Activated CD4-positive, alpha-beta T cell treated with anti-CD3 and anti-CD28 coated beads for 1 hour (primary cell): ENCODE data around the gene CACNA2D4.

Source experiments
- DNase-seq: peaks from one replicate; pipeline ENCODE4 v3.0.0-alpha.2; 2020

Gene CACNA2D4

DNA sequence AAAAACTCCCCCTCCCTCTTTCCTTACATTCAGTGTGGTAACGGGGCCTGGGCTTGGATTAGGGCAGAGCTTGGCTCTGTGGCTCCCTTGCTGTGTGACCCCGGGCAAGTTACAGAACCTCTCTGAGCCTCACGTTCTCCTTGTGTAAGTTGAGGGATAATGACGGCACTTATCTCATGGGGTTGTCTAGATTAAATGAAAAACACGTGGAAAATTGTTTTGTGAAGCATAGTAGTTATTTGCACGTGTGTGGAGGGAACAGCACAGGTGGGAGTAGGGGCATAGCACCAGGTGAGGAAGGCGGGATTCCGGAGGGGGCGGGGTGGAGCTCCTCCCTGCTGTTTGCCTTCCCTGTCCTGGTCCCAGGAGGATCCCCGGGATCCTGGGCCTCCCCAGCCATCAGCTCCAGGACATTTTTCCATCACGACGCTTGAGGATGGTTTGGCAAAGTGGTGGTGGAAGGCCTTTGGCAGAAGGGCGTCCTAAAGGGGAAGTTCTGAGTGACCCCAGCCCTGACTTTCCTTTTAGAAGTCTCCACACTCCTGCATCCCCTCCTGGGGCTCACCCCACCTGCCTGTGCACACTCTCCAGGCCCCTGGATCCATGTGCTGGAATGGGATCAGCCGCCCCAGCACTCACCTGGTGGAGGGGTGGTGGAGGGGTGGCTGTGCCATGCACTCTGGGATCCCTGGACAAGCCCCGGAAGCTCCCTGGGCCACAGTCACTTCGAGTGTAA is 75.4 kb downstream of the CACNA2D4 start:
- DNase-seq: no peak

DNA sequence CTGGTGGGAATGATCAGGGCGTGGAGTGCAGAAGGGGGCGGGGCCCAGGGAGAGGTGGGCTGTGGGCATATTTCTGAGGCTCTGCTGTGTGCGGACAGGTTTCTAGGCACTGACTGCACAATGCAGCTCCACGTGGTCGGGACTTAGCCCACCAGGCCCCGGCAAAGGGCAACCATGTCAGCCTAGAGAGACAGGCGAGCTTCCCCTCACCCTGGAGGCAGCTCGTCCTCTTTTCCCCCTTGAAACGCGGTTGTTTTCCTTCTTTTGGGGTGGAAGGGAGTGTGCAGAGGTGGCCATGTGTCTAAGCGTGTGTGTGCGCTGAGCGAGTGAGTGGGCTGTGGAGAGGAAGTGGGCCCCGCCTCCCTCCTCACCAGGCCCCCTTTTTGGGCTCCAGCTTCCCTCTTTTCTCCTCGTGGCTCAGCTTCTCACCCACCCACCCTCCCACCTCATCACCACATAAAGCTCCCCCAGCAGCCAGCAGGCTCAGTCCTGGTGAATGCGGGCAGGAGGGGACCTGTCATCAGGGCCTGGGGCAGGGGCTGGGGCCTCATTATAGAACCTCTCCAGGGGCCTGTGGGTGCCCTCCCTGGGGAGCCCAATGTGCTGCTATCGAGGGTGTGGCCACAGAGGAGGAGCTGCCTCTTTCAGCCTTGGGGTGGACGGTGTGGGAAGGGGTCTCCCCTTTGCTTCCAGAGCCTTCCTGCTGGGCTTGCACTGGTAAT is 76.1 kb downstream of the CACNA2D4 start:
- DNase-seq: no peak

DNA sequence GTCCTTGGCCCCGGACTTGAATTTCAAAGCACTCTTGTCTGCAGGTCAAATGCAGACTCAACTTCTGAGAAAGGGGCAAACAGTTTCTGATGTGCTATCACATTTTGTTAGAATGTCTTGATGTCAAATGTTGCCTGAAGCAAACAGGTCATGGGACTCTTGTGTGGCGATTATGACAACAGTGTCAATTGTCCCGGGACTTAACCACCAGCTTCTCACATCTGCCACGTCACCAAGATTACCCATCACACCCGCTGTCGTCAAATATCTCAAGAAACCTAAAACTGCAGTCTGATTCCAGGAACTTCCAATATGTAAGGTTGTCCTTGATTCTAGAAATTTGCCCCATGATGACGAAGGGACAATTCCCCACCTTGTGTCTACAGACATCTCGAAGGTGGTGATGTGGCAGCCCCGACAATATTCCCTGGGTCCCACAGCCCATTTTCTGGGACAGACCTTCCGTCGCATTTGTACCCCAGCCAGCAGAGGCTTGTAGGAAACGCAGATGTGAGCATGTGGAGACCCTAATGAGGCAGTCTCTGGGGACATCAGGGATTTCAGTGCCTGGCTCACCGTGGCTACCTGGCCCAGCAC is 76.8 kb downstream of the CACNA2D4 start:
- DNase-seq: no peak

DNA sequence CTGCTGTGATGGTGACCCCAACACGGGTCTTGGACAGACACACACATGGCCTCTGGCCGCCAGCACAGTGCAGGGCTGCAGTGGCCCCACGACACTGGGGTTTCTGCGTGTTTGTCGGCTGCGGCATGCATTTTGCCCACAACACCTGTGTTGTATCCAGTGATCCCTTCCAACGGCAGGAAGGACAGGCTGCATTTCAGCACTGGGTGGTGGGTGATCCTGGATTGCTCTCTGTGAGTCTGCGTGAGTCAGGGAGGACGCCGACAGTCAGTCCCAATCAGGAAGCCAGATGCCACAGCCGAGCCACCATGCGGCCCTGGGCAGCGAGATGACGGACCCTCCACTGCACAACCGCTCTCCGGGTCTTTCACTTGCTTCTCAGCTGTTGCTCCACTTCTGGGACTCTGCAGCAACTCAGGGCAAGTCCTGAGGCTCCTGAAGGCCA is 77.4 kb downstream of the CACNA2D4 start:
- DNase-seq: no peak

DNA sequence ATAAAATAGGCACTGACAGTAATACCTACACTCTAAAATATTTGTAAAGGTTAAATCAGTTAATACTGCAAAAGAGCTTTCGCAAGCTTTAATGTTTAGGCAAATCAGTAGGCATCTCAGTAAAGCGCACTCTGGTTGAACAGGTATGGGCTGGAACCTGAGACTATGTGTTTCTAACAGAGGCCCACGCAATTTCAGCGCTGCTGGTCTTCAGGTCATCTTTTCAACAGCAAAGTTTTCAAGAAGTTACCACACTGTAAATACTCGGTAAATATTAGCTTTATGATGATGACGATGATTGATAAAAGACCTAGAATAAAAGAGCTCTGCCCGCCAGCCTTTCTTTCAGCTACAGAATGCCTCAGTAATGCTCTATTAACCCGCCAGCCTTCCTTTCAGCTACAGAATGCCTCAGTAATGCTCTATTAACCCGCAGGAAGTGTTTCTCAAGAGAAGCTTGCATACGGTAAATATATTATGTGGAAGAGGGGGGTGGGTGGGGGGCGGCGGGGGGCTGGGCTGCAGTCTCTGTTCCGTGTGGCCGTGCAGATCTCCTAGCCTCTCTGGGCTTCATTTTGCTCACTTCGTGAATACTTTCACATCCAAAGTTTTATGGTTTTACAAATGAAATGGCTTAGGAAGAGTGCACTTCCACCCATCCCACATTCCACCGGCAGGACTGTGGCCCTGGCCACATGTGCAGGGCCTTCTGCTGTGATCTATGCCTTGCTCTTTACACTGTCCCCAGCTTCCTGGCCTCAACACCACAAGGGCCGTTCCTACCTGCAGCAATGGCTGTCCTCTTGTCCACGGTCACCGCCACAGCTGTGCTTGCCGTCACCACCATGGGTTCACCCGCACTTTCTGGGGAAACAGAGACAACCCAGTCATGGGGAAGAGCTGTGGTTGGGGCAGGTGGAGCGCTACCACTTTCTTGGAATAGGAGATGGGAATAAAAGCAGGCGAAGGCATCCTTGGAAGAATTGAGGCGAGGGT is 78.2 kb downstream of the CACNA2D4 start:
- no peak for DNase-seq

DNA sequence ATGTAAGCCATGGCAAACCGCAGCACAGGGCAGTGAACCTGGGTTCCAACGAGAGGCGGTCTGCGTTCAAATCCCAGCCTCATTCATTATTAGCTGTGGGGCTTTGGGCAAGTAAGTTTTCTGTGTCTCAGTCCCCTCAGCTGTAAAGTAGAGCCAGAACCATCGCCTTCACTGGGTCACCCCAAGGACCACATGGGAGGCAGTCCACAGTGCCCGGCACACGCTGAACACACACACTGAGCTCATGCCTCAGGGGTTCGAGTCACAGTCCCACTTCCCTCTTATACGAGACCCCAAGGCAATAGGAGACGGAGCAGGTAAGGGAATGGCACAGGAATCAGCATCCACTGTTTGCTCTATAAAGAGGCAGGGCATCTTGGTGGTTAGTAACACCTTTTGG is 79.0 kb downstream of the CACNA2D4 start:
- DNase-seq: no peak

DNA sequence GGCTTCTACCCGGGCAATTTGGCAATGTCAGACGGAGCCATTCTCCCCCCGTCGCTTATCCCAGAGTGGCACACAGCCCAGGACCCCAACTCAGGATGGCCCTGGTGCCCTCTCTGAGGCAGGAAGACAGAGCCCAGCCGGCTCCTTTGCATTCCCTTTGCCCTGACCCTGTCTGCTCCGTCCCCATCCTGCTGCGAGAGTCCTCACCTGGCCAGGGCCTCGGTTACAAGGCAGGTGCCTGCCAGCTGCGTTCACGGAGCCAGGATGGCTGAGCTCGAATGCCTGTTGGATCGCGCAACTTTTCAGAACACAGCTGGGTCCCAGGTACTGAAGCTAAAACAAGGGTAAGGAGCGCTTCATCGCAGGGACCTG is 79.5 kb downstream of the CACNA2D4 start:
- no peak for DNase-seq

DNA sequence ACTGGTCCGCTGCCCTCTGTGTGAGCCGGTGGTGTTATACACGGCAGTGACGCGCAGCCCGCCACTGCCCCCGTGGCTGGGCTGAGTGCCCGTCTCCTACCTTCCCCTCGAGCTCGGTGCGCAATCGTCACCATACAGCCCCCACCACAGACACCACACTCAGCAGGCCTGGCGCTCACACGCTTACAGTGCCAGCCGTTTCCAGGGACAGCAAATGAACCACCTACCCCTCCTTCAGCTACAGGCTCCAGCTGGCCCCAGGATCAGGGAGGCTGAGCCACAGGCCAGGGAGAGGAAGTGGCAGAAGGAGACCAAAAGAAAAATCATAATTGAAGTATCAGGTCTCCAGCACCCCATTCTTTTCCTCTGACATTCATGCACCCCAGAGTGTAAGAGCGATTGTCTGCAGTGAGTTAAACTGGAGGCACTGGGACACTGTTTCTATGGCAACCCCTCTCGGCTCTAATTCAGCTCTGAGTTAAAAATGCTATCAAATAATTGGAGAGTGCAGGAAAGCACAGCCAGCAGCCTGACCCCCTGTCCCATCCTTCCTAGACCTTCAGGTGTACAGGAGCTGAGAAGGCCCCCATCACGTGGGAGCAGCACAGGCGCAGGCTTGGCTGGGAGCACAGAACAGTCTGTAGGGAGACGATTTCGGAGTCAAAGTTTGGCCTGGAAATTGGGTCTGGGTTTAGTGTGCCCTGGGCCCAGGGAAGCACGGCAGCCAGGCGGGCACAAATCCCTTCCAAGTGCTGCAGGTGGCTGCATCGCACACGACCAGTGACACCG is 80.1 kb downstream of the CACNA2D4 start:
- DNase-seq: no peak

DNA sequence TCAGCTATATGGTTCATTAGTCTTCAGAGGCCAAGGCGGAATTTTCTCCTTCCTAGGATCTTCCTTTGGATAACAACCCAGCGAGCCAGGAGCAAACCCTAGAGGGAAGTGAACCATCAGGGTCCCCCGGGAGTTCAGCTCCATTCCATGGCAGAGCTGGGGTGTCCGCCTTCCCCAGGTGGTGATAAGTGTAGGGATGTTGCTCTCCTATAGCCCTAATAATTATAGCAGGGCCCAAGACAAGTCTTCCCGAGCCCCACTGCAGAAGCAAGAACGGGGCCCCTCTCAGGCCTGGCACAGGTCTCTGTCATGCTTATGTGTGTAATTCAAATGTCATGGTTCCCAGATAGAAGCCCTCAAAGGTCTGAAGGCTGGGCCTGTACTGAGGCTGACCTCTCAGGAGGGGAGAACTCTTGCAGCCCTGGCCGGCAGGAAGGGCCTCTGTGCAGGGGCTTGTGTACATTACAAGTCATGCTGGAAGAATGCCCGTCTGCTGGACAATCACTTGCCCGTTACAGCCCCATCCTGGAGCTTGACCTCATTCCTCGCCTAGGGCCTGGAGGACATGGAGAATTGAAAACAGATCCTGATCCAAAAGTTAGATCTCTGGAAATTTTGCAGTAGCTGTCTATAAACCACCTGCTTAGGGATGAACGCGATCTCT is 80.8 kb downstream of the CACNA2D4 start:
- DNase-seq: no peak

DNA sequence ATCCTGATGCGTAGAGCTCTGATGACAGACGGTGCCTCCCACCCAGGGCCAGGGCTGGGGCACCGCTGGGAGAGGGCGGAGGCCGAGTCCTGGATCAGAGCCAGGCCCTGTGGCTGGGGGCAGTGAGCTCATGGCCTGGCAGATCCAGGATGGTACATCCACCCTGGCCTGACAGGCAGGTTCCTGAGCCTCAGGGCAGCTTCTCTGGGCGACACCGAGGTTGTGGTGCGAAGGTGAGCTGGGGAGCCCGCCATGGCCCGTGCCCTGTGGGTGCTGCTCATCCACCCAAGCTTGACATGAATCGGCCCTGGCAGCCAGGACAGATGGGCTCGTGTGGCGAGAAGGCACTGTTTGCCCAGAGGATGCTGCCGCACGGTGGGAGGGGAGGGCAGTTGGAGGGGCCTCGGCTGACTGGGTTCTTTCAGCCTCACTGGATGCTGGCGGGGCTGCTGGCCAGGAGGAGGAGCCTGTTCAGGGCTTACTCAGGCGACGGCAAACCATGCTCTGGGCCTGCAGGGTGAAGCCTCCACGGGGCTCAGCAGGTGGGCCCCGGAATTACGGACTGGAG is 81.5 kb downstream of the CACNA2D4 start:
- no peak for DNase-seq

DNA sequence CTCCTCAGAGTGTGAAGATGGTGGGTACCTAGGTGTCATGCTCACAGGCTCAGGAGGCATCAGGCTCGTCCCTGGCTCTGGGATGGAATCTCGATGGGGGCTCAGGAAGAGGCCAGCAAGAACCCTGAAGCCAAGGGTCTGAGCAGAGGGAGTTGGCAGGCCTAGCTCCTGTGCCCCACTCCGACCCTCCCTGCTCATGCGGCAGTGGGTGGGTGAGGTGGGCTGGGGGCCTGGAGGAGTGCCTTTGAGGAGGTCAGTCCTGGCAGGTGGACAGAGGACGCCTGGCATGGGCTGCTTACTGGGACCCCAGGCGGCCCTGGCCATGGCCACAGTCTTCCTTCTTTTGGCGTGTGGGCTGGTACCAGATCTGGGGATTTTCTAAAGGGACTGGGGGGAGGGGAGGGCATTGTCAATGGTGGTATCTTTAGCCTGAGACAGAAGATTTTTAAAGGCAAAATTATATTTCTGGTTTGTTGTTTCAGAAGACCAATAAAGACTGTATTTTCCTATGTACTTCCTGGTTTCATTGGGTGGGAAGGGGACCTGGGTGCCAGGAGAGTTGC is 82.1 kb downstream of the CACNA2D4 start:
- DNase-seq: no peak

DNA sequence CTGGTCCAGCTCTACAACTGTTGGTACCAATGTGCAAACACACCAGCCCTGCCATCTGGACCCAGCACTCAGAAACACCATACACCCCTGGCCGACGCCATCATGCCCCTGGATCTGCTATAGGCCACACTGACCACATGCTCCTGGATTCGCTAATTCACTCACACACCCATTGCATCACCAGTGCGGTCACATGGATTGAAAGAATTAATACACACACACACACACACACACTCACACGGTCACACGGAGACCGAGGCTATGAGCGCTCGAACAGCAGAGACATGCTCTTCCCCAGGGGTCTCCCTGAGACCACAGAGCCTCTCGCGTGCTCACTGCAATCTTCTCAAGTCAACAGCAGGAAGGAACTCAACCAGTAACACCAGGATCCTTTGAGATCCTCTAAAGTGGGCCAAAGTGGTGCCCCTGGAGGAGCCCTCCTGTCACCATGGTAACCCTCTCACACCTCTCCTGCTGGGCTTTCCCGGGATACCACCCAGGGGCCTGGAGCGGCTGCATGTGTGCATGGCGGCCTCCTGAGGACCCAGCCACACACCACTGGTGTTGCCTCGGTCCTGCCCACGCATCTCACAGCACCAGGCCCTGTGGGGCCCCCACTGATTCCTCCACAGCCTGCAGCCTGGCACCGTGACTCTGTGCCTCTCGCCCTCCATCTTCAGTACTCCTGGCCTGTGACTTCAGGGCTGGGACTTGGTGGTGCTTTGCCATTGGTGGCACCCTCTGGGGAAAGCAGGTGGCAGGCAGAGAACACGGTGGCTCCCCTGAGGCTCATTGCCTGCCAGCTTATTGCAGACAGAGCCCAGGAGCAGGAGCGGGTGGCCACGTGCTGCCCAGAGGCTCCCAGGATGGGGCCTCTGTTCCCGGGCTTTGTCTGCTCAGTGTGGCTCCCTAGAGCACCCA is 83.0 kb downstream of the CACNA2D4 start:
- DNase-seq: no peak

DNA sequence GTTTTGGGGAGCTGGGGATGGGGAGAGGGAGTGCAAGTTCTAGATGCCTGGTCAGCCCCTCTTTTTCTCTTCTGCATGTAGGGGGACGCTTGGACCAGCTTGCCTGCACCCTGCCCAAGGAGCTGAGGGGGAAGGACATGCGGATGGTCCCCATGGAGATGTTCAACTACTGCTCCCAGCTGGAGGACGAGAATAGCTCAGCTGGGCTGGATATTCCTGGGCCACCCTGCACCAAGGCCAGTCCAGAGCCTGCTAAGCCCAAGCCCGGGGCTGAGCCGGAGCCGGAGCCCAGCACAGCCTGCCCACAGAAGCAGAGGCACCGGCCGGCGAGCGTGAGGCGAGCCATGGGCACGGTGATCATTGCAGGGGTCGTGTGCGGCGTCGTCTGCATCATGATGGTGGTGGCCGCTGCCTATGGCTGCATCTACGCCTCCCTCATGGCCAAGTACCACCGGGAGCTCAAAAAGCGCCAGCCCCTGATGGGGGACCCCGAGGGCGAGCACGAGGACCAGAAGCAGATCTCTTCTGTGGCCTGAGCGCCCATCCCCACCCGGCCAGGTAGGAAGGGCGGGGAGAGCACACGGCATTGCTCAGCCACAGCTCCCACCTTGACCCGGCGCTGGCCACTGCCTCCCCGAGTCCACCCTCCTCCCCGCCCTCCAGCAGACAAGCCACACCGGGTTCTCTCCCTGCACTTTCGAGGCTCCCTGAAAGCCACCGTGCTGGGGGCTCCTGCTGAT is 84.1 kb downstream of the CACNA2D4 start:
- DNase-seq: no peak

DNA sequence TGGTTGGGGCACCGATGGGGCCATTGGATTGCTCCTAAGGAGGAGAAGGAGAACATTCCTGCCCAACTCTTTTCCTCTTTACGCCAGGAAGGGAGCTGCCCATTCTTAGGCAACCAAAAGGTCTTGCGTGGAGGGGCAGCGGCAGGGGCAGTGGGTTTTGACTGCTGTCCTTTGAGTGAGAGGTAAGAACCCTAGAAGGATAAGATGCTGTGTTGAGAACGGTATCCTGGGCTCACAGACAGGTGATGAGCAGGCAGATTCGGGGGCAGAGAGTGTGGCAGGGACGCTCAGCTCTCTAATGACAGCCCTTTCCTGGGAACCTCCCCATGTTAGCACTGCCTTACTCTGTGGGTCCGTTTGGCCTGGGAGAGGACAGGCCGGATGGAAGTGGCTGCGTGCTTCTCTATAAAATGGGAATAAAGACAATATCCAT is 84.8 kb downstream of the CACNA2D4 start:
- no peak for DNase-seq

DNA sequence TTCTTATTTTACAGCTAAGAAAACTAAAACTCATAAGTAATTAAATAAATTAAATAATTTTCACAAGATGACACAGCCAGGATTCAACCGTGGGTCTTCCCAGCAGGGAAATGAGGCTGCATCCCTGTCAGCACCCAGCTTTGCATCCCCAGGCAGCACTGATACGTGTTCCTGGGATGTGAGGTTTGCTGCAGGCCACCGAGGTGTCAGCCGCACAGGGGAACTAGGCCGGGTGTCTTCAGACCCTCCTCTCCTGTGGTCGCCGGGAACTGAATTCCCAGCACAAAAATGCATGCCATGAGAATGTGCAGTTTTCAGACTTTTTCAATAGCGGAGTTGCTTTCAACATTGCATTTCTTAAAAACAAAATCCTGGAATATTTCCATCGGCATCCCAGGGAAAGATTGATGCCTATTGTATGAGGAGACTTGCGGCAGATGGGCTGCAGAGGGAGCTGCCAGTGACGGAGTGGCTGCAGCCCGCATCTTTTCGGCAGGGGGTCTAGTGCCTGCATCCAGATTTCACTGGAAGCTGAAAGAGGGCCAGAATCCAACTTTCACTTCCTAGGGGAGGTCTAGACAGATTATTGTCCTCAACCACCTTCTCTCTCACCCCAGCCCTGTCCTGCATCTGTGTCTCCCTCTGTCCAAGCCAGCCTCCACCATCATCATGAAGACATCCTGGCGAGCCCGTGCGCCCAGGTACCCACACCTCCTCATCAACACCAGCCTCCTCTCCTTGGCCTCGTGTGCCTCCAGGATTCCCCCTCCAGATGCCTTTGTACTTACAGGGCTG is 85.5 kb downstream of the CACNA2D4 start:
- no peak for DNase-seq

DNA sequence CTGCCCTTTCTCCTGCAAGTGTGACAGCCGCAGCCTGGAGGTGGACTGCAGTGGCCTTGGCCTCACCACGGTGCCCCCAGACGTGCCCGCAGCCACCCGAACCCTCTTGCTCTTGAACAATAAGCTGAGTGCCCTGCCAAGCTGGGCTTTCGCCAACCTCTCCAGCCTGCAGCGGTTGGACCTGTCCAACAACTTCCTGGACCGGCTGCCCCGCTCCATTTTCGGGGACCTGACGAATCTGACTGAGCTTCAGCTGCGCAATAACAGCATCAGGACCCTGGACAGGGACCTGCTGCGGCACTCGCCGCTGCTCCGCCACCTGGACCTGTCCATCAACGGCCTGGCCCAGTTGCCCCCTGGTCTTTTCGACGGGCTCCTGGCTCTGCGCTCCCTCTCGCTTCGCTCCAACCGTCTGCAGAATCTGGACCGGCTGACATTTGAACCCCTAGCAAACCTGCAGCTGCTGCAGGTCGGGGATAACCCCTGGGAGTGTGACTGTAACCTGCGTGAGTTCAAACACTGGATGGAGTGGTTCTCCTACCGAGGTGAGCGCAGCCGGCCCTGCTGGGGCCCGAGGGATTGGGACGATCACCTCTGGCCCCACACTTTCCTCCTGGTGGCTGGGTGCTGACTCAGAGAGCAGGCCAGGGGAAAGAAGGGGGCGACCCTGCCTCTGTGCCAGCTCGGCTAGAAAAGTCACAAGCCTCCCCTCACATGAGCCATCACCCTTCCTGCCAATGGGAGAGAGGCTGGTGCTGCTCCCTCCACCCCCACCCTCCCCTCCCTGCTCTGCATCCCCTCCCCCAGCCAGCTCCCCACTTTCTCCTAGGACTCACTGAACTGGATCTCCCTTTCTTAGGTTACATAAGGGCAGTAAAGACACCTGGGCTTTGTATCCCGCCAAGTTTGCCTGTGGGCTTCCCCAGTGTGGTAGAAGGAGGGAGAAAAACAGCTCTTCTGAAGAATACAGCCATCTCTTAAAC is 87.2 kb downstream of the CACNA2D4 start:
- no peak for DNase-seq

DNA sequence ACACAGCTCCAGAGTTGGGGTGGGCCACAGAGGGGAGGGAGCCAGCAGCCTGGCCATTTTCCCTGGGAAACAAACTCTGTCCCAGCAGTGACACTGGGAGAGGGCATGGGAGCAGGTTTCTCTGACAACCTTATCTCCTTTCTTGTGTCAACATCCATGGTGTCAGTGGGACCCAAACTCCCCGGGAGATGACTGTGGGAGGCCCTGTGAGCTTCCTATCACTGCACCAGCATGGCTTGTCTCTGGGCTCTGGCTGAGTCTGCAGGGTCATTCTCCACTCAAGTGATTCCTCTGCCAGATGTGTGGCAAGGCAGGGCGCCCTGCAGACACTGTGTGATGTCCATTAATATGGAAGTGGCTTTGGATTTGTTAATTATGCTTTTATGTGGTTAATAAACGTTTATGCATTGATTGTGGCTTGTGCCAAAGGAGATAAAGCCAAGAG is 88.0 kb downstream of the CACNA2D4 start:
- DNase-seq: no peak
